Uterus (tissue), 2 donors: Measurements from ENCODE around the gene STOX2.

Experiments
- CTCF ChIP-seq, 4 experiments: fragments of 200-600 bp in 2 of 4; fragments of 450-650 bp in 2 of 4; sonication (generic) in 2 of 4; IDR thresholded peaks; one replicate each; pipeline ENCODE4 v1.5.1; 2016 to 2019; ENCODE audit warnings: antibody characterized with exemption in 4 of 4, mild to moderate bottlenecking in 2 of 4, moderate library complexity in 1 of 4
- POLR2A ChIP-seq, 2 donors: fragments of 450-650 bp; IDR thresholded peaks; one replicate each; pipeline ENCODE4 v1.6.1; 2016; ENCODE audit warnings: antibody characterized with exemption in 2 of 2, mild to moderate bottlenecking in 1 of 2, moderate library complexity in 1 of 2

GRCh38 chr4:184030764-184031163 is 125.7 kb downstream of the STOX2 start:
- TF ChIP-seq CTCF (IDR thresholded peaks at IDR 0.05) (no peak), POLR2A (IDR thresholded peaks at IDR 0.05) (no peak)
